Measurements from ENCODE around the gene INTS11.

The INTS11 gene

GRCh38 chr1:1299686-1300351 lies 24.6 kb downstream of the INTS11 start:
- DNase-seq (ENCODE audit: low spot score) = no peak

GRCh38 chr1:1298861-1299685 lies 25.4 kb downstream of the INTS11 start:
- DNase-seq (ENCODE audit: low spot score) = no peak

- no peak for DNase-seq (ENCODE audit: low spot score)
Measured at GRCh38 chr1:1297802-1298424, 26.5 kb downstream of the INTS11 start.

- DNase-seq (ENCODE audit: low spot score) = no peak
Measured at GRCh38 chr1:1296070-1297061, 28.1 kb downstream of the INTS11 start.

GRCh38 chr1:1295154-1295923 lies 29.1 kb downstream of the INTS11 start:
- no peak for DNase-seq (ENCODE audit: low spot score)

- DNase-seq (ENCODE audit: low spot score) = no peak
Measured at GRCh38 chr1:1294250-1294890, 30.1 kb downstream of the INTS11 start.

GRCh38 chr1:1293263-1294249 lies 30.9 kb downstream of the INTS11 start:
- no peak for DNase-seq (ENCODE audit: low spot score)

GRCh38 chr1:1292851-1293250 lies 31.6 kb downstream of the INTS11 start:
- no peak for DNase-seq (ENCODE audit: low spot score)

GRCh38 chr1:1292442-1292779 lies 32.0 kb downstream of the INTS11 start:
- no peak for DNase-seq (ENCODE audit: low spot score)

- DNase-seq (ENCODE audit: low spot score) = peak; percentile 96
Measured at GRCh38 chr1:1291548-1292441, 32.7 kb downstream of the INTS11 start.

- peak; percentile 63 for DNase-seq (ENCODE audit: low spot score)
Measured at GRCh38 chr1:1291023-1291528, 33.4 kb downstream of the INTS11 start.

GRCh38 chr1:1290238-1290731 lies 34.2 kb downstream of the INTS11 start:
- DNase-seq (ENCODE audit: low spot score) = peak; percentile 96

GRCh38 chr1:1287288-1288110 lies 37.0 kb downstream of the INTS11 start:
- DNase-seq (ENCODE audit: low spot score) = no peak

GRCh38 chr1:1286313-1287261 lies 37.9 kb downstream of the INTS11 start:
- no peak for DNase-seq (ENCODE audit: low spot score)

- no peak for DNase-seq (ENCODE audit: low spot score)
Measured at GRCh38 chr1:1285611-1286311, 38.7 kb downstream of the INTS11 start.

All from HuH-7.5 (cell line).